Measurements from ENCODE around the gene PYROXD2. TPM values are rescaled to one million over a fixed set of nuclear protein-coding genes. Genes with fewer than 3 reads are reported as not detected.

PYROXD2 gene
- total and polyA plus RNA-seq, 2 of the 13 experiments (the other 11 are each of a cell fraction or from before 2014, with no cell fraction given), result 2.0 to 6.2 TPM

DNA sequence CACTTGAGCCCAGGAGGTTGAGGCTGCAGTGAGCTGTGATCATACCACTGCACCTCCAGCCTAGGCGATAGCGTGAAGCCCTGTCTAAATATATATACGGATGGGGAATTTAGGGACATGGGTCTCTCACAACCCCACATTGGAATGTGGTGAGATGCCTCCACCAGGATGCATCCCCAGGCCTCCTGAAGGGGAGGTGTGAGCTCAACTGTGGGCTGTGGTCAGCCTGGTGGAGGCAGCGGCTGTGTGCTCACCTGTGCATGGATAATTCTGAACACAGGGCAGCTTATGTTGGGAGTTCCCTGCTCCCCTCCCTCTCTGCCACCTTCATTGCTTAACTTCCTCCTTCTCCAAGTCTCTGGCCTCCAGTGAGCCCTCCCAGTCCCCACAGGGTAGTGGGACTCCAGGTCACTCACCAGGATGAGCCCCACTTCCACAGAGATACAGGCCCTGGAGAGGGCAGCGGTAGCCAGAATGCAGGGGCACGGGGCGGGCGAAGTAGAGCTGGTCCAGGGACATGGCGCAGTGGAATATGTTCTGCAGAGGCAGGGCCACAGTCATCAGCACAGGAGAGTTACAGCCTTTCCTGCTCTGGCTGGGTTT lies 30.4 kb downstream of the PYROXD2 start:
- WGBS (ENCODE audit: low lambda C conversion rate), result 94% methylated on average over 5 of the region's 9 CpGs
- intact Hi-C loops (cut with micrococcal nuclease; ENCODE audit: unreplicated experiment), result no loop called here

DNA sequence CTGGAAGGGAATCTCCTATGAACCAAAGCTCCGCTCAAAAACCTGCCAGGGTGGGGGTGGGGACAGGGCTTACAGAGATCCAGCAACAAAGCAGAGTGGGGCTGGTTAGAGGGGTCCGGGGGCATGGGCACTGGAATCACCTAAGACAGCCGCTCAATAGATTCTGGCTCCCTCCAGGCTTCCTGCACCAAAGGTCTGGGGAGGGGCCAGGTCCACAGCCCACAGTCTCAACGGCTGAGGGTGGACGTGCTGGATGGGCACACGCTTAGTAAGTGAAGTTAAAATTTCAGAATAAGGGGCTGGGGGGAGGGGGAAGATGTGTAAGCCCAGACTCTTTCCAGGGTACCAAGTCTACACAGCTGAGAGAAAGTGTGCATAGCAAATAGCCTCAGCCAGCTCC lies 31.1 kb downstream of the PYROXD2 start:
- whole genome bisulfite sequencing (ENCODE audit: low lambda C conversion rate), result 91% methylated on average over 5 of the region's 6 CpGs
- Histone ChIP-seq H3K4me3 (replicated peaks in 1 of 3; ENCODE audit: insufficient read depth in 1 of 3, low read depth in 2 of 3, low read length in 3 of 3) (no peak overlapping the region), H3K9ac (ENCODE audit: insufficient read depth, low read depth, low read length) (no peak overlapping the region), H3K79me2 (ENCODE audit: insufficient read depth, low read length) (no peaks in the 10 kb centered on the region), H3K4me2 (ENCODE audit: low read depth, low read length) (no peak overlapping the region), H3K27ac (ENCODE audit: extremely low read length, insufficient read depth, low read length) (no peak overlapping the region), H3K4me1 (ENCODE audit: insufficient read depth, low read length) (no peaks in the 10 kb centered on the region), H3K36me3 (replicated peaks in 1 of 2; ENCODE audit: control insufficient read depth in 1 of 2, insufficient read depth in 2 of 2, low read length in 2 of 2) (no peaks in the 10 kb centered on the region), H3K9me3 (ENCODE audit: low read length) (no peaks in the 10 kb centered on the region), H2AFZ (ENCODE audit: low read length) (no peak overlapping the region), H4K20me1 (ENCODE audit: insufficient read depth, low read length) (no peaks in the 10 kb centered on the region), H3K27me3 (ENCODE audit: control insufficient read depth in 1 of 2, insufficient read depth in 2 of 2, low read length in 2 of 2) (no peaks in the 10 kb centered on the region)
- DNase-seq (ENCODE audit: low spot score) (no peak), ATAC-seq (no peak), FAIRE-seq (no peak)
- ChIA-PET CTCF (ENCODE audit: low intra/inter-chr PET ratio, low total read pairs) (no interaction called here), POLR2A (no interaction called here)
- BruUV-seq (replicated peaks), result no TSS peak
- intact Hi-C loops (cut with micrococcal nuclease; ENCODE audit: unreplicated experiment) (no loop called here), in situ Hi-C loops (cut with HindIII; ENCODE audit: extremely low pct_ligation_motif_present, low pct_unique_long_range_greater_than_20kb) (no loop called here)
- TF ChIP-seq, protein P1, sequence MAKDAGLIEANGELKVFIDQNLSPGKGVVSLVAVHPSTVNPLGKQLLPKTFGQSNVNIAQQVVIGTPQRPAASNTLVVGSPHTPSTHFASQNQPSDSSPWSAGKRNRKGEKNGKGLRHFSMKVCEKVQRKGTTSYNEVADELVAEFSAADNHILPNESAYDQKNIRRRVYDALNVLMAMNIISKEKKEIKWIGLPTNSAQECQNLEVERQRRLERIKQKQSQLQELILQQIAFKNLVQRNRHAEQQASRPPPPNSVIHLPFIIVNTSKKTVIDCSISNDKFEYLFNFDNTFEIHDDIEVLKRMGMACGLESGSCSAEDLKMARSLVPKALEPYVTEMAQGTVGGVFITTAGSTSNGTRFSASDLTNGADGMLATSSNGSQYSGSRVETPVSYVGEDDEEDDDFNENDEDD (CRISPR knock-in tag; IDR thresholded peaks at IDR 0.05; ENCODE audit: borderline replicate concordance), result no peak
- TF ChIP-seq SNAPC2 (CRISPR knock-in tag; IDR thresholded peaks at IDR 0.05) (no peak), ZNF333 (CRISPR knock-in tag; IDR thresholded peaks at IDR 0.05; ENCODE audit: borderline replicate concordance) (no peak), CENPX (CRISPR knock-in tag; IDR thresholded peaks at IDR 0.05) (no peak), ZNF33B (CRISPR knock-in tag; IDR thresholded peaks at IDR 0.05) (no peak), FOSL2 (CRISPR knock-in tag; IDR thresholded peaks at IDR 0.05) (no peak), SATB2 (CRISPR knock-in tag; IDR thresholded peaks at IDR 0.05) (no peak)
- TF ChIP-seq, protein P2, sequence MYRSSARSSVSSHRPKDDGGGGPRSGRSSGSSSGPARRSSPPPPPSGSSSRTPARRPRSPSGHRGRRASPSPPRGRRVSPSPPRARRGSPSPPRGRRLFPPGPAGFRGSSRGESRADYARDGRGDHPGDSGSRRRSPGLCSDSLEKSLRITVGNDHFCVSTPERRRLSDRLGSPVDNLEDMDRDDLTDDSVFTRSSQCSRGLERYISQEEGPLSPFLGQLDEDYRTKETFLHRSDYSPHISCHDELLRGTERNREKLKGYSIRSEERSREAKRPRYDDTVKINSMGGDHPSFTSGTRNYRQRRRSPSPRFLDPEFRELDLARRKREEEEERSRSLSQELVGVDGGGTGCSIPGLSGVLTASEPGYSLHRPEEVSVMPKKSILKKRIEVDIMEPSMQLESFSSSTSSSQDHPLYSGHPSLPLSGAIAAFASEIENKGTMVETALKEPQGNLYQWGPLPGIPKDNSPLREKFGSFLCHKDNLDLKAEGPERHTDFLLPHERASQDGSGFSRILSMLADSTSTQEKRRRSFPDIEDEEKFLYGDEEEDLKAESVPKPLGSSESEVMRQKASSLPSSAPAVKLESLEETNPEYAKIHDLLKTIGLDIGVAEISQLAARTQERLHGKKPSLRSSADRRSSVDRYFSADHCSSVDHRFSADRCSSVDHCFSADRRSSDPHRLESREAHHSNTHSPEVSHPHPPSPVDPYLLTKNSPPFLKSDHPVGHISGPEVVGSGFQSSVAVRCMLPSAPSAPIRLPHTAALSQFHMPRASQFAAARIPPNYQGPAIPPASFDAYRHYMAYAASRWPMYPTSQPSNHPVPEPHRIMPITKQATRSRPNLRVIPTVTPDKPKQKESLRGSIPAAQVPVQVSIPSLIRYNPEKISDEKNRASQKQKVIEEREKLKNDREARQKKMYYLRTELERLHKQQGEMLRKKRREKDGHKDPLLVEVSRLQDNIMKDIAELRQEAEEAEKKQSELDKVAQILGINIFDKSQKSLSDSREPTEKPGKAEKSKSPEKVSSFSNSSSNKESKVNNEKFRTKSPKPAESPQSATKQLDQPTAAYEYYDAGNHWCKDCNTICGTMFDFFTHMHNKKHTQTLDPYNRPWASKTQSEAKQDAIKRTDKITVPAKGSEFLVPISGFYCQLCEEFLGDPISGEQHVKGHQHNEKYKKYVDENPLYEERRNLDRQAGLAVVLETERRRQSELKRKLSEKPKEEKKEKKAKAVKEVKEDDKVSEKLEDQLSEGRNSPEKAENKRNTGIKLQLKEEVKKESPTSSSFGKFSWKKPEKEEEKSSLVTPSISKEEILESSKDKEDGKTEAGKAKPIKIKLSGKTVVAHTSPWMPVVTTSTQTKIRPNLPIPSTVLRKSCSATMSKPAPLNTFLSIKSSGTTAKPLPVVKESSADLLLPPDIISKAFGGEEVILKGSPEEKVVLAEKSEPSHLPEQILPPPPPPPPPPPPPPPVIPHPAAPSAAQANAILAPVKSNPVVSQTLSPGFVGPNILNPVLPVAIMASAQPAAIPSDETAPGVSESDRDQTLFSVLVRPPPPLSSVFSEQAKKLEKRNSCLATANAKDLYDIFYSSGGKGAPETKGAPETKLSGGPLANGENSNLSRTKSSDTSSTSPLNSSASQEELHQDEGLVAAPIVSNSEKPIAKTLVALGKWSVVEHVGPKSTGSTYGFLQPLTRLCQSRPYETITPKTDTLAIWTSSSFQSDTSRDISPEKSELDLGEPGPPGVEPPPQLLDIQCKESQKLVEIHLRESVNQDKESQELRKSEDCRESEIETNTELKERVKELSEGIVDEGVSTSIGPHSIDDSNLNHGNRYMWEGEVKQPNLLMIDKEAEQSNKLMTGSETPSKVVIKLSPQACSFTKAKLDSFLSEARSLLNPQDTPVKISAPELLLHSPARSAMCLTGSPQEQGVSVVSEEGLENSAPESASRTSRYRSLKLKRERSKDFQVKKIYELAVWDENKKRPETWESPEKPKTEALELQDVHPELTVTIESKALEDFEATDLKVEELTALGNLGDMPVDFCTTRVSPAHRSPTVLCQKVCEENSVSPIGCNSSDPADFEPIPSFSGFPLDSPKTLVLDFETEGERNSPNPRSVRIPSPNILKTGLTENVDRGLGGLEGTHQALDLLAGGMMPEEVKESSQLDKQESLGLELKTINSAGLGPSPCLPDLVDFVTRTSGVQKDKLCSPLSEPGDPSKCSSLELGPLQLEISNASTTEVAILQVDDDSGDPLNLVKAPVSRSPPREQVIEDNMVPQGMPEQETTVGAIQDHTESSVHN (CRISPR knock-in tag; IDR thresholded peaks at IDR 0.05), result no peak

More for the DNA sequence above, 30.4 kb downstream of the PYROXD2 start:
- Histone ChIP-seq H3K4me3 (replicated peaks in 1 of 3; ENCODE audit: insufficient read depth in 1 of 3, low read depth in 2 of 3, low read length in 3 of 3) (no peak overlapping the region), H3K9me3 (ENCODE audit: low read length) (no peaks in the 10 kb centered on the region), H3K27ac (ENCODE audit: extremely low read length, insufficient read depth, low read length) (no peak overlapping the region), H3K4me1 (ENCODE audit: insufficient read depth, low read length) (no peaks in the 10 kb centered on the region), H3K36me3 (replicated peaks in 1 of 2; ENCODE audit: control insufficient read depth in 1 of 2, insufficient read depth in 2 of 2, low read length in 2 of 2) (no peaks in the 10 kb centered on the region), H3K9ac (ENCODE audit: insufficient read depth, low read depth, low read length) (no peak overlapping the region), H3K4me2 (ENCODE audit: low read depth, low read length) (no peak overlapping the region), H2AFZ (ENCODE audit: low read length) (no peak overlapping the region), H4K20me1 (ENCODE audit: insufficient read depth, low read length) (no peaks in the 10 kb centered on the region), H3K79me2 (ENCODE audit: insufficient read depth, low read length) (no peaks in the 10 kb centered on the region), H3K27me3 (ENCODE audit: control insufficient read depth in 1 of 2, insufficient read depth in 2 of 2, low read length in 2 of 2) (no peaks in the 10 kb centered on the region)
- CTCF ChIA-PET (ENCODE audit: low intra/inter-chr PET ratio, low total read pairs), result no interaction called here
- in situ Hi-C loops (cut with HindIII; ENCODE audit: extremely low pct_ligation_motif_present, low pct_unique_long_range_greater_than_20kb), result no loop called here
- no peak for TF ChIP-seq RAD51 (IDR thresholded peaks at IDR 0.05; ENCODE audit: borderline replicate concordance)
- TF ChIP-seq FOXM1 (CRISPR knock-in tag; IDR thresholded peaks at IDR 0.05), result no peak
- no peak for TF ChIP-seq FIP1L1 (IDR thresholded peaks at IDR 0.05; ENCODE audit: borderline replicate concordance, insufficient read depth, low read depth, low read length)
- no peak for TF ChIP-seq ZNF253 (CRISPR knock-in tag; IDR thresholded peaks at IDR 0.05; ENCODE audit: borderline replicate concordance)
- no TSS peak for BruUV-seq (replicated peaks)
- DNase-seq (ENCODE audit: low spot score) (no peak), ATAC-seq (no peak), FAIRE-seq (no peak)
- POLR2A ChIA-PET, result no interaction called here
